Nucleus accumbens (tissue), 56 donors: ENCODE measurements around the gene CRB3.

Source experiments
- DNase-seq, 56 donors: peaks; one replicate each; lab custom pipeline; 2025; lab: John Stamatoyannopoulos, UW

CRB3 gene

GRCh38 chr19:6460099-6460884 is 3.8 kb upstream of the CRB3 start:
- peak; percentile 59 to 100 (median 96) for DNase-seq

- DNase-seq, result no peak
Observed at GRCh38 chr19:6465006-6465405, 935 bp downstream of the CRB3 start.

GRCh38 chr19:6465663-6466062 is 1.6 kb downstream of the CRB3 start:
- DNase-seq, result no peak

- no peak for DNase-seq
Observed at GRCh38 chr19:6466526-6467248, 2.6 kb downstream of the CRB3 start.

GRCh38 chr19:6467384-6467783 is 3.3 kb downstream of the CRB3 start:
- DNase-seq, result no peak

GRCh38 chr19:6470173-6470572 is 6.1 kb downstream of the CRB3 start:
- no peak for DNase-seq

- no peak for DNase-seq
Observed at GRCh38 chr19:6471076-6471475, 7.0 kb downstream of the CRB3 start.

GRCh38 chr19:6472713-6473112 is 8.6 kb downstream of the CRB3 start:
- DNase-seq, result no peak

GRCh38 chr19:6473647-6474046 is 9.6 kb downstream of the CRB3 start:
- DNase-seq, result no peak

- peak in 1 of 56 donors; percentile 24 for DNase-seq
Observed at GRCh38 chr19:6475321-6476108, 11.4 kb downstream of the CRB3 start.

- peak in 49 of 56 donors; percentile 14 to 86 (median 57) for DNase-seq
Observed at GRCh38 chr19:6476155-6476895, 12.3 kb downstream of the CRB3 start.

GRCh38 chr19:6476896-6477431 is 12.9 kb downstream of the CRB3 start:
- no peak for DNase-seq

GRCh38 chr19:6478815-6479214 is 14.7 kb downstream of the CRB3 start:
- no peak for DNase-seq

- DNase-seq, result no peak
Observed at GRCh38 chr19:6479836-6480398, 15.8 kb downstream of the CRB3 start.

GRCh38 chr19:6480848-6481415 is 16.9 kb downstream of the CRB3 start:
- DNase-seq, result no peak

- DNase-seq, result peak in 40 of 56 donors; percentile 8 to 69 (median 35)
Observed at GRCh38 chr19:6481541-6482342, 17.7 kb downstream of the CRB3 start, which contains the start of gene DENND1C. DENND1C (minus strand) TSS chr19:6481787; CDS start chr19:6481695, 92 bp downstream.

- DNase-seq, result no peak
Observed at GRCh38 chr19:6482343-6482686, 18.2 kb downstream of the CRB3 start.

GRCh38 chr19:6483235-6483634 is 19.2 kb downstream of the CRB3 start:
- DNase-seq, result no peak

GRCh38 chr19:6484230-6484629 is 20.2 kb downstream of the CRB3 start:
- DNase-seq, result no peak
